Breast epithelium (tissue), 3 donors: ENCODE measurements around the gene NUB1.

Experiments
- POLR2A ChIP-seq: fragments of 450-650 bp; IDR thresholded peaks from one replicate; pipeline ENCODE4 v1.6.1; 2016; ENCODE audit warnings: antibody characterized with exemption, mild to moderate bottlenecking, moderate library complexity
- POLR2AphosphoS5 ChIP-seq, 3 donors: sonication (generic); formaldehyde crosslinking; IDR thresholded peaks; one replicate each; pipeline ENCODE4 v1.6.1; 2017; ENCODE audit warnings: antibody characterized with exemption in 3 of 3
- TF ChIP-seq, protein P1 (sequence below), 3 donors: fragments of 450-650 bp; IDR thresholded peaks; one replicate each; pipeline ENCODE4 v1.5.1; 2016 to 2017; ENCODE audit warnings: antibody characterized with exemption in 3 of 3, mild to moderate bottlenecking in 3 of 3, moderate library complexity in 3 of 3

DNA sequence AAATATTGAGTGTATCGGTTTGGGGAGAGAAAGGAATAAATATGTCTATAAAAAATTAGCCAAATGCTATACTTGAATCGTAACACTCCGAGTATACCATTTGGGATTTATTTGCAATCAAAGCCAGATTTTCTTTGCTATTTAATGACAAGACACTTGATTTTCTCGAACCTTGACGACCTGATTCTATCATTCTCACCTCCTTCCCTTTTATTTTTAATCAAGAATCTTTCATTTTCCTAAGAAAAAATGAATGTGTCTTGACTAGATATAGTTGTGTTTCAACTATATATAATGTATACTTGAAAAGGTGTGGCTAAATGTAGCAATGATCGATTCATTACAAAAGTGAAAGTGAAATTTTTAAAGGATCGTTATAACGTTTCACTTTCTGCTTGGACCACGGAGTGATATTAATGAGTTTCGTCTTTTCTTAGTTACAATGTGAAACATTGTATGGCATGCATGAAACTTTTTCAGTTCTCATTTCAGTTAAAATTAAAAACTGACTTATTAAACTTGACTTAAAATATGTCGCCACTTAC, 562 bp downstream of the NUB1 start:
- TF ChIP-seq, protein P1, sequence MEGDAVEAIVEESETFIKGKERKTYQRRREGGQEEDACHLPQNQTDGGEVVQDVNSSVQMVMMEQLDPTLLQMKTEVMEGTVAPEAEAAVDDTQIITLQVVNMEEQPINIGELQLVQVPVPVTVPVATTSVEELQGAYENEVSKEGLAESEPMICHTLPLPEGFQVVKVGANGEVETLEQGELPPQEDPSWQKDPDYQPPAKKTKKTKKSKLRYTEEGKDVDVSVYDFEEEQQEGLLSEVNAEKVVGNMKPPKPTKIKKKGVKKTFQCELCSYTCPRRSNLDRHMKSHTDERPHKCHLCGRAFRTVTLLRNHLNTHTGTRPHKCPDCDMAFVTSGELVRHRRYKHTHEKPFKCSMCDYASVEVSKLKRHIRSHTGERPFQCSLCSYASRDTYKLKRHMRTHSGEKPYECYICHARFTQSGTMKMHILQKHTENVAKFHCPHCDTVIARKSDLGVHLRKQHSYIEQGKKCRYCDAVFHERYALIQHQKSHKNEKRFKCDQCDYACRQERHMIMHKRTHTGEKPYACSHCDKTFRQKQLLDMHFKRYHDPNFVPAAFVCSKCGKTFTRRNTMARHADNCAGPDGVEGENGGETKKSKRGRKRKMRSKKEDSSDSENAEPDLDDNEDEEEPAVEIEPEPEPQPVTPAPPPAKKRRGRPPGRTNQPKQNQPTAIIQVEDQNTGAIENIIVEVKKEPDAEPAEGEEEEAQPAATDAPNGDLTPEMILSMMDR (IDR thresholded peaks at IDR 0.05): no peak
- TF ChIP-seq POLR2AphosphoS5 (IDR thresholded peaks at IDR 0.05) (no peak), POLR2A (no peak)
